HepG2 (cell line): Measurements from ENCODE around the gene ADGRL3. TPM values are rescaled to one million over a fixed set of nuclear protein-coding genes. Genes with fewer than 3 reads are reported as not detected.

Experiments used
- ATAC-seq: fragments of 200-7000 bp; cut with Tn5 transposase; 3 replicates; pipeline ENCODE4 v1.9.1; 2020; ENCODE audit warnings: mild to moderate bottlenecking, moderate library complexity
- BruUV-seq: library from RNA; stranded (reverse); fragments of 400-500 nt; replicated peaks from 2 replicates; lab custom pipeline; 2021; lab: Mats Ljungman, UMichigan
- CTCF ChIA-PET: fragments of 300-600 bp; formaldehyde crosslinking; extraction: SDS; loops from one replicate; lab custom pipeline; 2021; ENCODE audit warnings: low total read pairs, inconsistent platforms, low intra/inter-chr PET ratio; lab: Yijun Ruan, JAX
- POLR2A ChIA-PET: fragments of 350-600 bp; sonication (Branson Sonifier 250); formaldehyde crosslinking; loops from one replicate; lab custom pipeline; 2020; ENCODE audit warnings: antibody characterized with exemption, inconsistent platforms; lab: Yijun Ruan, JAX
- DNase-seq: peaks from one replicate; pipeline ENCODE4 v3.0.0-alpha.2; 2015; ENCODE audit warnings: low spot score
- FAIRE-seq: peaks from 3 replicates; lab custom pipeline; 2011; peaks lifted over from hg19 to GRCh38; lab: Jason Lieb, UNC
- H2AFZ ChIP-seq: one replicate; pipeline ENCODE4 v1.6.1; 2011; ENCODE audit warnings: low read length, inconsistent platforms
- H3K27ac ChIP-seq: fragments of 300-600 bp; 3 replicates; pipeline ENCODE4 v1.8.0; 2011; ENCODE audit warnings: mixed run types, mild to moderate bottlenecking, mixed read lengths, low read length, inconsistent platforms; ENCODE audit not compliant: insufficient read depth; ENCODE audit errors: extremely low read length
- H3K27me3 ChIP-seq, 2 experiments: fragments of 200-600 bp in 1 of 2; 2 replicates in 1 of 2; 3 replicates in 1 of 2; pipeline versions ENCODE4 v1.6.0 to v1.8.0; 2011; ENCODE audit warnings: low read length in 2 of 2, mild to moderate bottlenecking in 2 of 2, moderate library complexity in 2 of 2, inconsistent platforms in 1 of 2; ENCODE audit not compliant: insufficient read depth in 2 of 2, control insufficient read depth in 1 of 2
- H3K36me3 ChIP-seq, 2 experiments: fragments of 200-600 bp in 1 of 2; replicated peaks in 1 of 2; 2 replicates in 1 of 2; 3 replicates in 1 of 2; pipeline versions ENCODE4 v1.5.1 to v1.8.0; 2011; ENCODE audit warnings: low read length in 2 of 2, inconsistent platforms in 1 of 2; ENCODE audit not compliant: insufficient read depth in 2 of 2, control insufficient read depth in 1 of 2
- H3K4me1 ChIP-seq: 2 replicates; pipeline ENCODE4 v1.5.1; 2012; ENCODE audit warnings: low read length, inconsistent platforms; ENCODE audit not compliant: insufficient read depth
- H3K4me2 ChIP-seq: 2 replicates; pipeline ENCODE4 v1.6.0; 2011; ENCODE audit warnings: low read depth, low read length, inconsistent platforms
- H3K4me3 ChIP-seq, 3 experiments: fragments of 200-600 bp in 1 of 3; sonication (generic), shearing (Covaris generic) in 1 of 3; replicated peaks in 1 of 3; 2 replicates each; pipeline ENCODE4 v1.5.1; 2011 to 2016; ENCODE audit warnings: low read length in 3 of 3, inconsistent platforms in 2 of 3, low read depth in 2 of 3, mild to moderate bottlenecking in 2 of 3, control low read depth in 1 of 3, mixed read lengths in 1 of 3; ENCODE audit not compliant: insufficient read depth in 1 of 3
- H3K79me2 ChIP-seq: one replicate; pipeline ENCODE4 v1.6.1; 2011; ENCODE audit warnings: low read length, inconsistent platforms; ENCODE audit not compliant: insufficient read depth
- H3K9ac ChIP-seq: 2 replicates; pipeline ENCODE4 v1.6.0; 2011; ENCODE audit warnings: mild to moderate bottlenecking, low read depth, low read length, inconsistent platforms; ENCODE audit not compliant: insufficient read depth
- H3K9me3 ChIP-seq: 2 replicates; pipeline ENCODE4 v1.5.1; 2012; ENCODE audit warnings: mild to moderate bottlenecking, low read length
- H4K20me1 ChIP-seq: 2 replicates; pipeline ENCODE4 v1.6.0; 2011; ENCODE audit warnings: inconsistent platforms, mild to moderate bottlenecking, low read length, moderate library complexity; ENCODE audit not compliant: insufficient read depth
- ATF6 ChIP-seq: sonication (generic); formaldehyde crosslinking; conservative IDR thresholded peaks from 2 replicates; pipeline ENCODE4 v1.4.0; 2020; ENCODE audit warnings: missing genetic modification reagents
- DR1 ChIP-seq: sonication (generic); formaldehyde crosslinking; IDR thresholded peaks from 2 replicates; pipeline ENCODE4 v1.8.0; 2021; ENCODE audit warnings: mild to moderate bottlenecking, missing genetic modification reagents, inconsistent platforms
- GFI1 ChIP-seq: sonication (generic); formaldehyde crosslinking; IDR thresholded peaks from 2 replicates; pipeline ENCODE4 v1.5.0; 2020; ENCODE audit warnings: missing genetic modification reagents, mild to moderate bottlenecking, borderline replicate concordance
- HHEX ChIP-seq: IDR thresholded peaks from 2 replicates; pipeline ENCODE4 v1.6.1; 2016; ENCODE audit warnings: control low read depth
- HNRNPLL ChIP-seq: fragments of 200-400 bp; formaldehyde crosslinking; IDR thresholded peaks from 2 replicates; pipeline ENCODE4 v1.6.1; 2017; ENCODE audit warnings: mild to moderate bottlenecking, low read depth, low read length; ENCODE audit not compliant: poor library complexity, severe bottlenecking
- KLF11 ChIP-seq: IDR thresholded peaks from 2 replicates; pipeline ENCODE4 v1.6.1; 2016; ENCODE audit warnings: missing compliant biosample characterization
- MIXL1 ChIP-seq: IDR thresholded peaks from 2 replicates; pipeline ENCODE4 v1.6.1; 2016
- POLR2A ChIP-seq, 2 experiments: IDR thresholded peaks; 2 replicates each; pipeline ENCODE4 v1.6.1; 2011; ENCODE audit warnings: low read depth in 2 of 2, low read length in 2 of 2, mild to moderate bottlenecking in 1 of 2, moderate library complexity in 1 of 2; ENCODE audit not compliant: insufficient read depth in 1 of 2
- POLR2AphosphoS5 ChIP-seq: IDR thresholded peaks from 2 replicates; pipeline ENCODE4 v1.6.1; 2012; ENCODE audit warnings: low read depth, low read length
- RFX5 ChIP-seq: IDR thresholded peaks from 2 replicates; pipeline ENCODE4 v1.6.1; 2011; ENCODE audit warnings: low read depth, low read length, improper control_type of control experiment
- ZKSCAN8 ChIP-seq: IDR thresholded peaks from 2 replicates; pipeline ENCODE4 v1.6.1; 2016; ENCODE audit warnings: borderline replicate concordance, missing genetic modification reagents, missing compliant biosample characterization
- ZNF143 ChIP-seq: sonication (generic); formaldehyde crosslinking; IDR thresholded peaks from 2 replicates; pipeline ENCODE4 v1.4.0; 2020; ENCODE audit warnings: missing genetic modification reagents
- ZNF264 ChIP-seq: sonication (generic); formaldehyde crosslinking; IDR thresholded peaks from 2 replicates; pipeline ENCODE4 v1.4.0; 2020; ENCODE audit warnings: missing genetic modification reagents
- ZNF275 ChIP-seq: sonication (generic); formaldehyde crosslinking; IDR thresholded peaks from 2 replicates; pipeline ENCODE4 v1.8.0; 2022; ENCODE audit warnings: missing genetic modification reagents, mild to moderate bottlenecking, inconsistent platforms, borderline replicate concordance
- WGBS: methylation state at CpG from one replicate; pipeline ENCODE4 v1.1.6; 2017; ENCODE audit warnings: low lambda C conversion rate; 5-methylcytosine and 5-hydroxymethylcytosine counted together
- in situ Hi-C: cut with HindIII; loops from 2 replicates; pipeline ENCODE4 v1.10.0; 2017; ENCODE audit warnings: low pct_unique_long_range_greater_than_20kb; ENCODE audit not compliant: extremely low pct_ligation_motif_present
- intact Hi-C: fragments of 100-400 bp; cut with micrococcal nuclease; formaldehyde crosslinking; loops from one replicate; pipeline ENCODE4 v1.10.0; 2022; ENCODE audit not compliant: unreplicated experiment
- polyA plus RNA-seq, 8 experiments: library from polyadenylated mRNA; depleted of rRNA in 3 of 8; stranded (reverse) in 7 of 8; unstranded in 1 of 8; fragments of >200 nt; fragmentation: Illumina TruSeq in 4 of 8; extraction: Trizol in 4 of 8; gene quantifications; 2 replicates each; pipeline versions ENCODE4 v1.2.1 to v1.2.3, GENCODE V29; 2011 to 2016; ENCODE audit warnings: low read depth in 4 of 8, missing spikeins in 1 of 8, mixed read lengths in 1 of 8; ENCODE audit not compliant: insufficient read depth in 1 of 8
- total RNA-seq, 5 experiments: library from RNA; depleted of rRNA; stranded (reverse); fragments of >200 nt; fragmentation: Illumina TruSeq; extraction: Trizol; gene quantifications; 2 replicates each; pipeline ENCODE4 v1.2.3, GENCODE V29; 2016; ENCODE audit warnings: low read depth in 1 of 5

The ADGRL3 gene
- total and polyA plus RNA-seq, 2 of the 13 experiments (the other 11 are each of a cell fraction or from before 2014, with no cell fraction given) = 0.04 to 0.05 TPM

GRCh38 chr4:61501812-61502211 is 301.7 kb downstream of the ADGRL3 start:
- H3K9me3 ChIP-seq = no peaks in the 10 kb centered on the region
- no peaks in the 10 kb centered on the region for H3K36me3 ChIP-seq
- FAIRE-seq (no peak), DNase-seq (no peak), ATAC-seq (no peak)
- in situ Hi-C loops (no loop called here), intact Hi-C loops (no loop called here)
- no peak overlapping the region for H3K9ac ChIP-seq
- H3K27me3 ChIP-seq = no peaks in the 10 kb centered on the region
- no peak overlapping the region for H3K4me2 ChIP-seq
- no peaks in the 10 kb centered on the region for H3K4me1 ChIP-seq
- CTCF ChIA-PET = no interaction called here
- BruUV-seq = no TSS peak
- TF ChIP-seq HHEX (no peak), KLF11 (CRISPR knock-in tag) (no peak), ATF6 (CRISPR knock-in tag) (no peak), ZNF275 (no peak), ZKSCAN8 (CRISPR knock-in tag) (no peak), ZNF143 (CRISPR knock-in tag) (no peak), RFX5 (no peak), POLR2AphosphoS5 (no peak), ZNF264 (CRISPR knock-in tag) (no peak), MIXL1 (no peak), POLR2A (IDR thresholded peaks at IDR 0.05; ENCODE audit: insufficient read depth in 1 of 2, low read depth in 2 of 2, low read length in 2 of 2) (no peak), DR1 (CRISPR knock-in tag) (no peak), GFI1 (no peak), HNRNPLL (no peak)
- H3K27ac ChIP-seq = no peak overlapping the region
- no peaks in the 10 kb centered on the region for H4K20me1 ChIP-seq
- H3K4me3 ChIP-seq = no peak overlapping the region
- H2AFZ ChIP-seq = no peak overlapping the region
- 0% methylated on average over 1 of the region's 1 CpG for WGBS
- POLR2A ChIA-PET = no interaction called here
- no peaks in the 10 kb centered on the region for H3K79me2 ChIP-seq
